BJ (cell line): ENCODE data around the gene SUSD6. TPM values are rescaled to one million over a fixed set of nuclear protein-coding genes. Genes with fewer than 3 reads are reported as not detected.
A peak's percentile ranks its signal among the peaks of the same experiment; 100 is the strongest.

Experiments used
- CTCF ChIA-PET: fragments of 350-600 bp; formaldehyde crosslinking; extraction: SDS; loops from one replicate; lab custom pipeline; 2021; ENCODE audit warnings: antibody characterized with exemption, inconsistent platforms; lab: Yijun Ruan, JAX
- POLR2A ChIA-PET: fragments of 300-600 bp; sonication (Branson Sonifier 250); formaldehyde crosslinking; extraction: SDS; loops from one replicate; lab custom pipeline; 2021; ENCODE audit warnings: antibody characterized with exemption; lab: Charles Lee
- DNase-seq: peaks from one replicate; pipeline ENCODE4 v3.0.0-alpha.2; 2011; ENCODE audit warnings: low read depth
- H3K27me3 ChIP-seq: 2 replicates; pipeline ENCODE4 v1.6.0; 2011; ENCODE audit warnings: low read length; ENCODE audit not compliant: control insufficient read depth, insufficient read depth
- H3K36me3 ChIP-seq: 2 replicates; pipeline ENCODE4 v1.5.1; 2011; ENCODE audit warnings: low read length; ENCODE audit not compliant: control insufficient read depth, insufficient read depth
- H3K4me3 ChIP-seq: 2 replicates; pipeline ENCODE4 v1.5.1; 2011; ENCODE audit warnings: low read depth, mild to moderate bottlenecking, control low read depth, low read length
- polyA plus RNA-seq: library from polyadenylated mRNA; depleted of rRNA; stranded (reverse); fragments of >200 nt; gene quantifications from 2 replicates; pipeline ENCODE4 v1.2.3, GENCODE V29; 2011
- TF ChIP-seq, protein P1 (sequence below): IDR thresholded peaks from 2 replicates; pipeline ENCODE4 v1.5.1; 2011; ENCODE audit warnings: low read depth, mild to moderate bottlenecking, control low read depth, inconsistent platforms, low read length, moderate library complexity; ENCODE audit not compliant: insufficient read depth

Gene SUSD6
- polyA plus RNA-seq, 1 experiment: 20.3 TPM

DNA sequence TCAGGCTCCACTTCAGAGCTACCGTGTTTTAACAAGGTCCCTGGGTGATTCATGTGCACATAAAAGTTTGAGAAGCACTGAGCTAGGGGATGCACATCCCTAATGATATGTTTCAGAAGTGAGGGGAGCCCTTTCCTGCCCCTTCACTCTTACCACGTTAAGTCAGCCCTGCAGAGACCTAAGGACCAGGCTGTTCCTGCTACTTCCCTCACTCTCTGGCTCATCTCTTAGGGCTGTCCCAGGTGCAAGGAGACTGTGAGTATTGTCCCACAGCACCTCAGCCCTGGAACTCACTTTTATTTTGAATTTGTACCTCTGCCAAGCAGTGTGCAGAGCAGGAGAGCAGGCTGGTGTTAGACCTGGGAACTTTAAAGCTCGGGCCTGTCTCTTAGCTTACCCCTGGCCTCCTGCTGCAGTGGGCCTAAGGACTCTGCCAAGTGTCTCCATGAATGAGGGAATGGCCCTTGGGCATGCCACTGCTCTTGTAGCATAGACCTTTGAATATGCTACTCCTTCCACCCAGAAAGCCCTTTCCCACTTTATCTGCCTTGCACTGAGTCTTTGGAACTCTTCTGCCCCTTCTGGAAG is 11.0 kb upstream of the SUSD6 start:
- ChIA-PET POLR2A (no interaction called here), CTCF (interaction anchor here (1.0 to 5.4 kb wide), 3 partner anchors 15 to 126 kb away, joined by 3 to 29 read pairs (median 20); no protein-coding TSS in a partner anchor)
- Histone ChIP-seq H3K4me3 (no peak overlapping the region), H3K36me3 (no peaks in the 10 kb centered on the region), H3K27me3 (no peaks in the 10 kb centered on the region; the same call in 1 of the 2 replicates)
- TF ChIP-seq, protein P1, sequence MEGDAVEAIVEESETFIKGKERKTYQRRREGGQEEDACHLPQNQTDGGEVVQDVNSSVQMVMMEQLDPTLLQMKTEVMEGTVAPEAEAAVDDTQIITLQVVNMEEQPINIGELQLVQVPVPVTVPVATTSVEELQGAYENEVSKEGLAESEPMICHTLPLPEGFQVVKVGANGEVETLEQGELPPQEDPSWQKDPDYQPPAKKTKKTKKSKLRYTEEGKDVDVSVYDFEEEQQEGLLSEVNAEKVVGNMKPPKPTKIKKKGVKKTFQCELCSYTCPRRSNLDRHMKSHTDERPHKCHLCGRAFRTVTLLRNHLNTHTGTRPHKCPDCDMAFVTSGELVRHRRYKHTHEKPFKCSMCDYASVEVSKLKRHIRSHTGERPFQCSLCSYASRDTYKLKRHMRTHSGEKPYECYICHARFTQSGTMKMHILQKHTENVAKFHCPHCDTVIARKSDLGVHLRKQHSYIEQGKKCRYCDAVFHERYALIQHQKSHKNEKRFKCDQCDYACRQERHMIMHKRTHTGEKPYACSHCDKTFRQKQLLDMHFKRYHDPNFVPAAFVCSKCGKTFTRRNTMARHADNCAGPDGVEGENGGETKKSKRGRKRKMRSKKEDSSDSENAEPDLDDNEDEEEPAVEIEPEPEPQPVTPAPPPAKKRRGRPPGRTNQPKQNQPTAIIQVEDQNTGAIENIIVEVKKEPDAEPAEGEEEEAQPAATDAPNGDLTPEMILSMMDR: no peak
- no peak for DNase-seq

DNA sequence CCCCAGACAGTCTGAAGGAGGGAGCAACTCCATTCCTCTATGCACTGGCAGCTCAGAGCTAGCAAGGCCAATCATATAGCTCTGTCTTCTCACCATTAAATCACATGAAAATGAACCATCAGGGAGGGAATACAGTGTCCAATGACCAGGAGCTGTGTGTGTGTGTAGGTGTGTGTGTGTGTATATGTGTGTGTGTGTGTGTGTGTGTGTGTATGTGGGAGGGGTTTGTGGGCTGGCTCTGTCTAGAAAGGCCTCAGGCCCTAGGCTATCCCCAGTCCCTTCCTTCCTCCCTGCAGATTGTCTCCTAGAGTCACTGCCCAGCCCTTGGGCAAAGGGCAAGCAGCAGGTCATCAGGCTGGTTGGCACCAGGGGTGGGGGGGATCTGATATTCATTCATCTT is 5.7 kb upstream of the SUSD6 start:
- ChIA-PET CTCF (interaction anchor here (0.6 to 5.1 kb wide), 6 partner anchors 12 to 152 kb away, joined by 3 to 45 read pairs (median 11); no protein-coding TSS in a partner anchor), POLR2A (no interaction called here)
- no peak for DNase-seq
- no peaks in the 10 kb centered on the region for H3K36me3 ChIP-seq
- H3K27me3 ChIP-seq: no peaks in the 10 kb centered on the region
- TF ChIP-seq, protein P1: no peak
- H3K4me3 ChIP-seq: no peak overlapping the region

DNA sequence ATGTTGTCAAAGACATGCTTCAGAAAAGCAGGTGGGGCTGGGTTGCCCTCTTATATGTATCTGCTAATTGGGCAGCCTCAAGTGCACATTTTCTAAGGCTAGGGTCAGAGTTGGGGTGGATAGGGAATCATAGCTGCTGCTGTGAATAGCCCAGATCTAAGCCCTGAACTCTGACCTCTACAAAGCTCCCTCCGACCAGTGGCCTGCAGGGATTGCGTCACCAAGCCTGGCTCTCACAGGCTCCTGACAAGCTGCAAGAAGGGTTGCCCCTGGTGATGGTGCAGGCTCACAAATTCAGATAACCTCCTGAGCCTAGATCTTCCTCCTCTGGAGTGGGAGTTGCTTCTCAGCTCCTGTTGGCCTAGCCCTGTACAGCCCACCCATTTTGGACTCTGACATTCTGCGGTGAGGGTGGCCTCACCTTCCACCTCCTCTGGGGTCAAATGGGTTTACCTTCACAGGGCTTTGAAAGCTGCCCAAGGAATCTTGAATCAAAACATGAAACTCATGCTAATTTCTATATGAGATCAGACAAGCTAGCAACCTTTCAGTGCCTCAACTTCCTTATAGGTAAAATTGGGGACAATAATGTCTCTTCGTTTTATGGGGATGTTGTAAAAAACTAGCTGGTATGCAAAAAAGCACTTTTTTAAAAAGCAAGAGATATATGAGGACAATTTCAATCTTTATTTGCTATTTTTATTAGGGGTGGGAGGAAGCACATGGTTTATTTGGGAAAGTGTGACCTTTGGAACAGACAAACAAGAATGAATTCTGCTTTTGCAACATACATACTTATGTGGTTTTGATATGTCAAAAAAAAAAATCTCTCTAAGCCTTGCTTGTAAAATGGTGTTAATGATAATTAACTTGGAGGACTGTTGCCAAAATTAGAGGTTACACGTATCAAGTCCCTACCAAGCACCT is 4.9 kb upstream of the SUSD6 start:
- ChIA-PET POLR2A (no interaction called here), CTCF (interaction anchor here (1.1 to 5.1 kb wide), 5 partner anchors 9 to 120 kb away, joined by 4 to 45 read pairs (median 18); no protein-coding TSS in a partner anchor)
- TF ChIP-seq, protein P1: no peak
- no peaks in the 10 kb centered on the region for H3K27me3 ChIP-seq
- no peaks in the 10 kb centered on the region for H3K36me3 ChIP-seq
- no peak for DNase-seq
- no peak overlapping the region for H3K4me3 ChIP-seq

DNA sequence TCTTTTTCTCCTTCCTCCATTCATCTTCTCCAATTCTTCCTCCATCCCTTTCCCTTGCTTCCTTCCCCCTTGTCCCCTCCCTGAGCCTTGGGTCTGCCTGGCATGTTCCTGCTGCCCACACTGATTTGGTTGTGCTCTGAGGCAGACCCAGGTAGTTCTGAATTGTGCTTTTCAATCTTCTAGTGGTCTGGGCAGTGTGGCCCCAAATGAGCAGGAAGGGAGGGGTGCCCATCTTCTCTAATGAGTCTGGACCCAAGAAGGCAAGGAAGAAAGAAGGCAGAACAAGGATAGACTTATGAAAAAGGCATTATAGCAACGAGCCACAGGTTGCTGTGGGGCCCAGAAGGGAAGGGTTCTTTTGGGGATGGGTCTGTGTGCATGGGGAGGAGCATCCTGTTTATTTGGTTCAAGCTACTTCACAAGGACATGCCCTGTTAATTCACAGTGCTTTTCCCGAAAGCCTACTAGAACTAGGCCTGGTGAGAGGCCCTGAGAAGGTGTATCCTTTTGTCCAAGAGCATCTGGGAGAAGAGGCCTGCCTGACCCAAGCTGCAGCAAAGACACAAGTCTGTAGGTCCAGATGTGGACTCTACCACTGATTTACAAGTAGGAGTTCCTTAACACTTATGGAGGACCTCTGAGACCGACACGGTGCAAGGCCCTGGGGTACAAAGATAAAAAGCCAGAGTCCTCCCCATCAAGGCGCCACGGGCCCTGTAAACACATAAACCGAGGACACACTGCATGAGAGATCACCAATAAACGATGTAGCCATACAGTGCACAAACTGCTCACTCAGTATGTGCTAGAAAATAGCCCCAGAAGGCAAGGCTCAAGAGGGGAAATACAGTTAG is 1.1 kb upstream of the SUSD6 start:
- CTCF ChIA-PET: interaction anchor here (0.6 to 5.0 kb wide), 4 partner anchors 16 to 122 kb away, joined by 3 to 31 read pairs (median 5); no protein-coding TSS in a partner anchor
- Histone ChIP-seq H3K27me3 (no peaks in the 10 kb centered on the region), H3K4me3 (peak overlapping the region; percentile 42), H3K36me3 (no peaks in the 10 kb centered on the region; the same call in 1 of the 2 replicates)
- TF ChIP-seq, protein P1: no peak
- no peak for DNase-seq
- POLR2A ChIA-PET: no interaction called here
